C4-2B (cell line): ENCODE data around the gene MS4A6E.

Experiments used
- H3K27ac ChIP-seq: fragments of 450-650 bp; 2 replicates; pipeline ENCODE4 v1.5.1; 2017
- ZFX ChIP-seq: fragments of 450-650 bp; IDR thresholded peaks from 2 replicates; pipeline ENCODE4 v1.6.1; 2017
- TF ChIP-seq, protein P1 (sequence below): fragments of 450-650 bp; conservative IDR thresholded peaks from 2 replicates; pipeline ENCODE4 v1.5.1; 2017; ENCODE audit warnings: mild to moderate bottlenecking

Gene MS4A6E

DNA sequence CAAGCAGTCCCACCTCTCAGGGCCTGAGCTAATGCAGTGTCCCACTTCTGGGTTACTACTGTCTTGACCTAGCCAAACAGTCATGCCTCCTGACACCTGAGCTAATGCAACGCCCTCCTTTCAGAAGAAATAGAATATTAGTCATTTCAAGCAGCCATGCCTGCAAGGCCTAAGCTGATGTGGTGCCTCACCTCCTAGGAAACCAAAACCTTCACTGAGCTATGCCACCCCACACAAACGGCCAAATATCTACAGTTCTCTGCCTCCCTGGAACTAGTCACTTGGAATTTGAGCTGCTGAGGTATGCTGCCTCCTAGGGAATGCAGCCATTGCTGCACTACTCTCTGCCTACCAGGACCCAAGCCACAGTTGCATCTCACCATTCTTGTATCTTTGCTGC, 8.3 kb upstream of the MS4A6E start:
- TF ChIP-seq ZFX = no peak
- TF ChIP-seq, protein P1, sequence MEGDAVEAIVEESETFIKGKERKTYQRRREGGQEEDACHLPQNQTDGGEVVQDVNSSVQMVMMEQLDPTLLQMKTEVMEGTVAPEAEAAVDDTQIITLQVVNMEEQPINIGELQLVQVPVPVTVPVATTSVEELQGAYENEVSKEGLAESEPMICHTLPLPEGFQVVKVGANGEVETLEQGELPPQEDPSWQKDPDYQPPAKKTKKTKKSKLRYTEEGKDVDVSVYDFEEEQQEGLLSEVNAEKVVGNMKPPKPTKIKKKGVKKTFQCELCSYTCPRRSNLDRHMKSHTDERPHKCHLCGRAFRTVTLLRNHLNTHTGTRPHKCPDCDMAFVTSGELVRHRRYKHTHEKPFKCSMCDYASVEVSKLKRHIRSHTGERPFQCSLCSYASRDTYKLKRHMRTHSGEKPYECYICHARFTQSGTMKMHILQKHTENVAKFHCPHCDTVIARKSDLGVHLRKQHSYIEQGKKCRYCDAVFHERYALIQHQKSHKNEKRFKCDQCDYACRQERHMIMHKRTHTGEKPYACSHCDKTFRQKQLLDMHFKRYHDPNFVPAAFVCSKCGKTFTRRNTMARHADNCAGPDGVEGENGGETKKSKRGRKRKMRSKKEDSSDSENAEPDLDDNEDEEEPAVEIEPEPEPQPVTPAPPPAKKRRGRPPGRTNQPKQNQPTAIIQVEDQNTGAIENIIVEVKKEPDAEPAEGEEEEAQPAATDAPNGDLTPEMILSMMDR = no peak
- no peak overlapping the region for H3K27ac ChIP-seq

DNA sequence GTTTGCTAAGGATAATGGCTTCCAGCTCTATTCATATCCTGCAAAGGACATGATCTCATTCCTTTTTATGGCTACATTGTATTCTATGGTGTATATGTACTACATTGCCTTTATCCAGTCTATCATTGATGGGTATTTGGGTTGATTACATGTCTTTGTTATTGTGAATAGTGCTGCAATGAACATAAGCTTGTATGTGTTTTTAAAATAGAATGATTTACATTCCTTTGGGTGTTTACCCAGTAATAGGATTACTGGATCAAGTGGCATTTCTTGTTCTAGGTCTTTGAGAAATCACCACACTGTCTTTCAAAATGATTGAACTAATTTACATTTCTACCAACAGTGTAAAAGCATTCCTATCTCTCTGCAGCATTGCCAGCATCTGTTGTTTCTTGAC, 6.0 kb upstream of the MS4A6E start:
- TF ChIP-seq, protein P1 = no peak
- TF ChIP-seq ZFX = no peak
- no peak overlapping the region for H3K27ac ChIP-seq

DNA sequence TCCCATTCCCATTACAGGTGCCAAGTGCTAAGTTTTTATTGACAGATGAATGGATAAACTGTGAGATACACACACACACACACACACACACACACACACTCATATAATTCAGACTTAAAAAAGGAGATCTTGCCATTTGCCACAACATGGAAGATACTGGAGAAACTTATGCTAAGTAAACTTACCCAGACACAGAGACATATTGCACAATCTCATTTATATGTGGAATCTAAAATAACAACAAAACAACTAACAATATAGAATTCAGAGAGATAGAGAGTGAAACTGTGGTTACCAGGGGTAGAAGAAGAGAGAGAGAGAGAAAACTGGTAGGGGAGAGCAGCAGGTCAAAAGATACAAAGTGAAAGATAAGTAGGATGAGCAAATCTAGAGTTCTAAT, 1.4 kb downstream of the MS4A6E start:
- TF ChIP-seq, protein P1 = no peak
- TF ChIP-seq ZFX = no peak
- H3K27ac ChIP-seq = no peak overlapping the region

DNA sequence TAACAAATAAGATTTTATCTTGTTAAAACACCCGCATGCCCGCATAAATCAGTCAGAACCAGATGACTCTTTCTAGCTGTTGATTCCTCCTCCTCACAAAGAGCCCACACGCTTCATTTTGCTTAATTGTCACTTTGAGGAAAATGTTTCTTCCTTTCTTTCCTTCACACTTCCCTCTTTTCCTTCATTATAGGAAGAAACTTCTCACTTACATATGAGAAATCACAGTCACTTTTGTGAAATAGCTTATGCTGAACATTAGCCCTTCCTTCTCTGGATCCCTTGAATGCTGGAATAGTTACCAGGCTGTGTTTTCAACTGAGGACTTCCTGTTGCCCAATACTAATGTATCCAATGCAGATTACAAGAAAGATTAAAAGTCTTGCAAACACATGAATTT, 5.8 kb downstream of the MS4A6E start:
- no peak for TF ChIP-seq ZFX
- TF ChIP-seq, protein P1 = no peak
- no peak overlapping the region for H3K27ac ChIP-seq

- TF ChIP-seq ZFX = no peak
- TF ChIP-seq, protein P1 = peak; percentile 87
- no peak overlapping the region for H3K27ac ChIP-seq
Observed at GRCh38 chr11:60334005-60334620, 7.1 kb downstream of the MS4A6E start.

GRCh38 chr11:60336767-60337391, 9.8 kb downstream of the MS4A6E start:
- TF ChIP-seq, protein P1 = no peak
- TF ChIP-seq ZFX = no peak
- H3K27ac ChIP-seq = no peak overlapping the region

GRCh38 chr11:60338053-60338452, 11.0 kb downstream of the MS4A6E start:
- no peak overlapping the region for H3K27ac ChIP-seq

More at GRCh38 chr11:60338053-60338452, 11.0 kb downstream of the MS4A6E start:
- TF ChIP-seq ZFX = no peak
- TF ChIP-seq, protein P1 = no peak
